A172 (cell line): ENCODE measurements around the gene XPOT. TPM values are rescaled to one million over a fixed set of nuclear protein-coding genes. Genes with fewer than 3 reads are reported as not detected.

Experiments used
- DNase-seq: peaks from one replicate; pipeline ENCODE4 v3.0.0-alpha.2; 2015; ENCODE audit warnings: low spot score
- total RNA-seq: library from RNA; depleted of rRNA; stranded (reverse); fragments of >200 nt; shearing (Covaris generic); gene quantifications from 2 replicates; pipeline ENCODE4 v1.2.3, GENCODE V29; 2014; rRNA removed

Gene XPOT
- total RNA-seq, 1 experiment from 2014 or later, result 97.4 TPM

DNA sequence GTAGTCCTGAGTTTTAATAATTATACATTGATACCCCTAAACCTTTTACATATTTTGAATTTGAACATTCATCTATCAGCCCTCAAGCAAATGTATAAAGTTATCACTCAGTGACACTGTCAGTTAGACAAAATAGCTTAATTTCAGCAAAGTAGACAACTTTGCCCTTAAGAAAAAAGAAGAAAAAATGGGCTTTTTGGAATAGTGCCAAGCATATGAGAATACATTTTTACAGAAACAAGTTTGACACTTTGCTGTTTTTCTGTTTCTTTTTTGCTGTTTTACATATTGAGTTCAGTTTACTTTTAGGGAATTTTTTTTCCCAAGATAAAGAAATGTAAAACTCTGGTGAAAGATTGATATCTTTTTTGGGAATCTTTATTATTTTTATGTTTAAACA is 62.0 kb downstream of the XPOT start:
- no peak for DNase-seq

- no peak for DNase-seq
These were observed 64.8 kb downstream of the XPOT start for GRCh38 chr12:64468966-64469365.

GRCh38 chr12:64469455-64470142 is 65.4 kb downstream of the XPOT start:
- DNase-seq, result no peak

DNA sequence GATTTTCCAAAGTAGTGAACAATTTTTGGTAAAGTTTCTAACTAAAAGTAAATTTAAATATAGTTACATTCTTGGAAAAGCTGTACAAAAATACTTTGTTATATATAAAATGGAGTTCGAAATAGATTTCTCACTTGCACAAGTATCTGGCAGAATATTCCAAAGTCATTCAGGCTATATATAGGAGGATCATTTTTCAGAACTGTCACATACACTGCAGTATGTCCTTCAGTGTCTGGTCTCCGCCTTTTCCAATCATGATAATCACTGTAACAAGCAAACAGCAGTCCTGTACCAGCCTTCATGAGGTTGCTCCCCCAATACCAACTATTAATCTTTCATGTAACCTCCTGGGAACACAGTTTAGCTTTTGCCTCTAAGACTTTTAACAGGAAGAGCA is 66.3 kb downstream of the XPOT start:
- DNase-seq, result no peak

DNA sequence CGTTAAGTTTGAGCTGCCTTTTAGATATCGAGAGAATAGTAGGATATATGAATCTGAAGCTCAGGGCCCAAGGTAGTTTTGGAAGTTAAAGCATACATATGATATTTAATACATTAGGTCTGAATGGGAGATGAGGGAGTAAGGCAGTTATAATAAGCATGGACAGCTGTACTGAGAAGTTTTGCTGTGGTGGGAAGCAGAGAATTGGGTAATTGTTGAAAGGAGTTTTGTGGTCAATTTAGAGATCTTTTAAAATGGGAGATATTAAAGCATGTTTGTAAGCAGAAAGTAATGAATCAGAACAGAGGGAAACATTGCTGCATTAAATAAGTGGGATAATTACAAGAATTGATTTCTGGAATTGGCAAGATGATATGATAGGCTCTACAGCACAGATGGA is 69.0 kb downstream of the XPOT start:
- DNase-seq, result no peak

DNA sequence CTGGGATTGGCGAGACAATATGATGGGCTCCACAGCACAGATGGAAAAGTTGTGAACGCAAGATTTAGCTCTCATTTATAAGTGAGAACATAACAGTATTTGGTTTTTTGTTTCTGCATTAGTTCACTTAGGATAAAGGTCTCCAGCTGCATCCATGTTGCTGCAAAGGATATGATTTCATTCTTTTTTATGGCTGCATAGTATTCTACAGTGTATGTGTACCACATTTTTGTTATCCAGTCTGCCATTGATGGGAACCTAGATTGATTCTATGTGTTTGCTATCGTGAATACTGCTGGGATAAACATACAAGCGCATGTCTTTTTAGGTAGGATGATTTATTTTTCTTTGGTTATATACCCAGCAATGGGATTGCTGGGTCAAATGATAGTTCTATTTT is 71.3 kb downstream of the XPOT start:
- no peak for DNase-seq

GRCh38 chr12:64476844-64477243 is 72.7 kb downstream of the XPOT start:
- DNase-seq, result no peak

- no peak for DNase-seq
These were observed 74.5 kb downstream of the XPOT start for GRCh38 chr12:64478661-64479060.

GRCh38 chr12:64480148-64480547 is 76.0 kb downstream of the XPOT start:
- no peak for DNase-seq

DNA sequence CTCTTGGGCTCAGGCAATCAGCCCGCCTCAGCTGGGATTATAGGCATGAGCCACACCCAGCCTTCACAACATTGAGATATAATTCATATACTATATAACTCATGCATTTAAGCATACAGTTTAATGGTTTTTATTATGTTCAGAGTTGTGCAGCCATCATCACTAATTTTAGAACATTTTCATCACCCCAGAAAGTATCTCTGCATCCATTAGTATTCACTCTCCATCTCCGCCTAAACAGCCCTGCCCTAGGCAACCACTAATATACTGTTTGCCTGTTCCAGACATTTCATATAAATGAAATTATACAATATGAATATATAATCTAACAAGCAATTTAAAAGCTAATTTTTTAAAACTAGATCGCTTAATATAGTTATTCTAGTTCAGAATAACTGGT is 82.5 kb downstream of the XPOT start:
- no peak for DNase-seq

- DNase-seq, result no peak
These were observed 87.5 kb downstream of the XPOT start for GRCh38 chr12:64491718-64492117.

- DNase-seq, result no peak
These were observed 89.3 kb downstream of the XPOT start for GRCh38 chr12:64493513-64493912.

DNA sequence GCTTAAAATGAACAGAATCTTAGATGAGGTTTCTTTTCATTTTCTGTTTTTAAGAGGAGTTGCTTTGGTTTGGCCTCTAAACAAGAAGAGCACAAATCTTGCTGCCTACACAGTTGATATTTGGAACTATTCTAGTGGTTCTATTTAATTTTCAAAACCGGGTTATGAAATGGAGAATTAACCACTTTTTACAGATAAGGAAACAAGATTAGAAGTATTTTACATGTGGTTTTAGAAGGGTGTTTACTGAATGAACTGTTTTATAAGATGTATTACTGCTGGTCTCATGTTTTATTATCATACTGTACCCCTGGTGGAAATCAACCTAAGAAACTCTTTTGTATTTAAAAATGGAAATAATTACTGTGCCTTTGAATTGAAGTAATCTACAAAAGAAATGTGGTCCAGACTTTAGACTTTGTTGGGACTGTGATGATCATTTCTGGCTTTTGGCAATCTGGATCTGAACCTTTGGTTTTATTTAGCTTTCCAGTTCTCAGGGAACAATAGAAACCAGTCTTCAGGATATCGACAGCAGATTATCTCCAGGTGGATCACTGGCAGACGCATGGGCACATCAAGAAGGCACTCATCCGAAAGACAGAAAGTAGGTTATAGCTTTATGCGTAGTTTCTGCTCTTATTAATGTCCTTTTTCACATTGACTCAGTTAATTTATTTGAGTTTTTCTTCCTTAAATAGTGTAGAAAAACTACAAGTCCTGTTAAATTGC is 91.0 kb downstream of the XPOT start:
- DNase-seq, result no peak

DNA sequence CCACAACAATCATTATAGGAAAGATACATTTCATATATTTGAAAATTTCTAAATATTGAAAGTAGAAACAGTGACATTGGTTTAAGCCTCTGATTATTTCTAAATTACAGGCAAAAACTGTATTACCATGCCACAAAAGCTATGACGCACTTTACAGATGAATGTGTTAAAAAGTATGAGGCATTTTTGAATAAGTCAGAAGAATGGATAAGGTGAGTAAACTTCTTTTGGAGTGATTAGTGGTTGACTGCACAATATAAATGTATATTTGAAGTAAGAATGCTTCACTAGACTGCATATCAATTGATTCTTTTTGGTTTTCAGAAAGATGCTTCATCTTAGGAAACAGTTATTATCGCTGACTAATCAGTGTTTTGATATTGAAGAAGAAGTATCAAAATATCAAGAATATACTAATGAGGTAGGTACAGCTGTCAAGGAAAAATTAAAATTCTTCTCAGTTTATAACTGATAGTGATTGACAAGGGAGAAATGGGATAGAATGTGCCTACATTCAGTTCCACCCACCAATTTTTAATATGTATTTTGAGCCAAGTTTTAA is 92.7 kb downstream of the XPOT start:
- no peak for DNase-seq

- DNase-seq, result no peak
These were observed 93.3 kb downstream of the XPOT start for GRCh38 chr12:64497484-64497883.

DNA sequence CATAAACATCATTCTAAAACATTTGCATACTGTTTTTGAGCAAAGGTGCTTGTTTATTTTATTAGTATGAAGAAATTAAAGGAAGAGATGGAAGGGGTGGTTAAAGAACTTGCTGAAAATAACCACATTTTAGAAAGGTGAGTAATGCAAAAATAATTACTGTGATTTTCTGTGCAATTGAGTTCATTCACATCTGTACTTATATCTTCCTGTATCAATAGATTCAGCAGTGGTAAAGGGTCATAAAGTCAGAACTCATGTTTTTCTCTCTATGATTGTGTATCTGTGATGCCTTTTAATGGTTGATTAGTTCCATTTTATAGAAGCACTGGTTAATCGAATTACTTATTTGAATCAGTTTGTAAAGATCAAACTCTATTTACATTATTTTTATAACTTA is 93.7 kb downstream of the XPOT start:
- DNase-seq, result no peak

DNA sequence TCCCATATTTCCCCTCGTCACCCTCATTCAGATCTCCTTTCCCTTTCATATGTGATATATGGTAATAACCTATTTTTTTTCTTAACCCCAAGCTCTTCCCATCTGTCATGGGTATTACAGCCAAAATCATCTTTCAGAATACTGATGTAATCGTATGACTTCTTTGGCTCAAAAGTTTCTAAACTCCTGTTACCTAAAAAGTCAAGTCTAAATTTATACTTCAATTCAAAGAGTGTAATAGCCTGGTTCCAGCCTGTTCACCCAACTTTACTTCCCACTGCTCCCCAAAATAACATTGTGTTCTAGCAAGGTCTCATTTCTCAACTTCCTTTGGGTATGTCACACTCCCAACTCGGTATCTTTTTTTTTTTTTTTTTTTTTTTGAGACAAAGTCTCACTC is 96.2 kb downstream of the XPOT start:
- no peak for DNase-seq

Other genes starting within 250 kb of the XPOT start
- gene KICS2, start 182.1 kb upstream of the XPOT start, total RNA-seq, result 5.9 and 7.8 TPM in 2 replicates
- gene C12orf56, start 13.6 kb upstream of the XPOT start, total RNA-seq, result 0.41 TPM in 1 of 2 replicates, not detected in the other
- 40.9 and 43.8 TPM in 2 replicates for gene TBK1, start 47.7 kb downstream of the XPOT start, total RNA-seq
- 21.4 and 23.0 TPM in 2 replicates for gene RASSF3, start 206.1 kb downstream of the XPOT start, total RNA-seq